Tibial nerve (tissue), 4 donors: ENCODE data around the gene NOX1.

Experiments
- EP300 ChIP-seq, 2 donors: sonication (generic); formaldehyde crosslinking; IDR thresholded peaks; one replicate each; pipeline ENCODE4 v1.6.1; 2017; ENCODE audit warnings: antibody characterized with exemption in 2 of 2, mild to moderate bottlenecking in 1 of 2
- TF ChIP-seq, protein P1 (sequence below), 5 experiments: fragments of 200-600 bp in 3 of 5; fragments of 450-650 bp in 2 of 5; sonication (generic) in 3 of 5; IDR thresholded peaks; one replicate each; pipeline ENCODE4 v1.5.1; 2016 to 2019; ENCODE audit warnings: antibody characterized with exemption in 5 of 5, mild to moderate bottlenecking in 3 of 5, moderate library complexity in 2 of 5

DNA sequence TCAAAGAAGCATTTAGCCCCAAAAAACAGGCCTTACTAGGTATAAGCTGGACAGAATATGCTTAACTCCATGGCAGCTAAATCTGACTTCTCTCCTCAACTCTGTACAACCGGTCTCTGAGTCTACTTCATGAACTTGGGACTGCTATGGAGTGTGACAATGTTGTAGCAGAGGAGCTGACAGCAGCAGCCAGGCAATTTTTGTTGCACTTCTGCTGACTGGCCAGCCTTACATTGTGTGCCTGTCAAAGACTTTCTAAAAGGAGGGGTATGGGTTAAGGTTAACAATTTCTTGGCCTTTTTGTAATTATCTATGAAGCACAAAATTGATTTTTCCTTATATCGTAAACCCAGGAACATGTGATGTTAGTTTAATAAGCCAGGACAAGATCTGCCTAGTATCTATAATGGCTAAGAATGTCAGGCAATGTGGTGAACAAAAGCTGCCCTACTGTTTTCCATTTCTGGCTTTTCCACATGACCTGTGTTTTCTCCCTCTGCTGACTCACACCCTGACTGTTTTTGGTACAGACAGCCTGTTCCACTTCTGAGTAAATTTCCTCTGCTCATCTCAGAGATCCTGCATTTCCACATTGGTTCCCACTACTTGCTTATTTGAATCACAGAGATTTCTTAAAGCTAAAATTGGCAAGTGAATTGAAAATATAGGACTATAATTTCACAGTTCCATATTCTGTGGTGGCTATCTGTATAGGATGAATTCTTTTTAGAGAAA is 9.3 kb downstream of the NOX1 start:
- TF ChIP-seq, protein P1, sequence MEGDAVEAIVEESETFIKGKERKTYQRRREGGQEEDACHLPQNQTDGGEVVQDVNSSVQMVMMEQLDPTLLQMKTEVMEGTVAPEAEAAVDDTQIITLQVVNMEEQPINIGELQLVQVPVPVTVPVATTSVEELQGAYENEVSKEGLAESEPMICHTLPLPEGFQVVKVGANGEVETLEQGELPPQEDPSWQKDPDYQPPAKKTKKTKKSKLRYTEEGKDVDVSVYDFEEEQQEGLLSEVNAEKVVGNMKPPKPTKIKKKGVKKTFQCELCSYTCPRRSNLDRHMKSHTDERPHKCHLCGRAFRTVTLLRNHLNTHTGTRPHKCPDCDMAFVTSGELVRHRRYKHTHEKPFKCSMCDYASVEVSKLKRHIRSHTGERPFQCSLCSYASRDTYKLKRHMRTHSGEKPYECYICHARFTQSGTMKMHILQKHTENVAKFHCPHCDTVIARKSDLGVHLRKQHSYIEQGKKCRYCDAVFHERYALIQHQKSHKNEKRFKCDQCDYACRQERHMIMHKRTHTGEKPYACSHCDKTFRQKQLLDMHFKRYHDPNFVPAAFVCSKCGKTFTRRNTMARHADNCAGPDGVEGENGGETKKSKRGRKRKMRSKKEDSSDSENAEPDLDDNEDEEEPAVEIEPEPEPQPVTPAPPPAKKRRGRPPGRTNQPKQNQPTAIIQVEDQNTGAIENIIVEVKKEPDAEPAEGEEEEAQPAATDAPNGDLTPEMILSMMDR (IDR thresholded peaks at IDR 0.05) = no peak
- no peak for TF ChIP-seq EP300 (IDR thresholded peaks at IDR 0.05)
